Endothelial cell of umbilical vein (primary cell): Measurements from ENCODE around the gene SCIMP. TPM values are rescaled to one million over a fixed set of nuclear protein-coding genes. Genes with fewer than 3 reads are reported as not detected.

Experiments
- BruUV-seq: library from RNA; stranded (reverse); fragments of 400-500 nt; replicated peaks from 2 replicates; lab custom pipeline; 2021; lab: Mats Ljungman, UMichigan
- CTCF ChIA-PET: fragments of 300-600, 350-600 bp; sonication (Branson Sonifier 250); formaldehyde crosslinking; loops from one replicate; lab custom pipeline; 2021; ENCODE audit warnings: antibody characterized with exemption, inconsistent platforms; lab: Charles Lee
- POLR2A ChIA-PET: fragments of 300-600, 350-600 bp; sonication (Branson Sonifier 250); formaldehyde crosslinking; loops from one replicate; lab custom pipeline; 2021; ENCODE audit warnings: antibody characterized with exemption, inconsistent platforms; lab: Charles Lee
- DNase-seq: peaks from one replicate; pipeline ENCODE4 v3.0.0-alpha.2; 2011; ENCODE audit warnings: low read depth, low spot score
- FAIRE-seq: peaks from 2 replicates; lab custom pipeline; 2011; peaks lifted over from hg19 to GRCh38; lab: Jason Lieb, UNC
- H2AFZ ChIP-seq: 2 replicates; pipeline ENCODE4 v1.6.0; 2012; ENCODE audit warnings: low read depth, low read length, control low read depth, inconsistent platforms
- H3K27ac ChIP-seq: 2 replicates; pipeline ENCODE4 v1.5.1; 2011; ENCODE audit warnings: low read depth, mild to moderate bottlenecking, control low read depth, low read length, moderate library complexity; ENCODE audit not compliant: insufficient read depth
- H3K27me3 ChIP-seq, 2 experiments: 2 replicates each; pipeline versions ENCODE4 v1.6.0 to v1.6.1; 2011; ENCODE audit warnings: low read length in 2 of 2, mixed read lengths in 1 of 2; ENCODE audit not compliant: control insufficient read depth in 2 of 2, insufficient read depth in 2 of 2
- H3K36me3 ChIP-seq, 2 experiments: 2 replicates in 1 of 2; 3 replicates in 1 of 2; pipeline ENCODE4 v1.5.1; 2011; ENCODE audit warnings: low read length in 2 of 2, mild to moderate bottlenecking in 1 of 2, moderate library complexity in 1 of 2; ENCODE audit not compliant: control insufficient read depth in 2 of 2, insufficient read depth in 2 of 2; ENCODE audit errors: extremely low read depth in 1 of 2
- H3K4me1 ChIP-seq: 3 replicates; pipeline ENCODE4 v1.5.1; 2011; ENCODE audit warnings: mild to moderate bottlenecking, low read length; ENCODE audit not compliant: control insufficient read depth, insufficient read depth; ENCODE audit errors: extremely low read depth
- H3K4me2 ChIP-seq: 2 replicates; pipeline ENCODE4 v1.6.1; 2011; ENCODE audit warnings: low read length, control low read depth, mixed read lengths; ENCODE audit not compliant: insufficient read depth
- H3K4me3 ChIP-seq, 3 experiments: fragments of 200-600 bp in 1 of 3; sonication (generic), shearing (Covaris generic) in 1 of 3; replicated peaks in 1 of 3; 2 replicates each; pipeline ENCODE4 v1.5.1; 2011 to 2016; ENCODE audit warnings: control low read depth in 3 of 3, low read length in 3 of 3, mild to moderate bottlenecking in 2 of 3, inconsistent platforms in 1 of 3, low read depth in 1 of 3, moderate library complexity in 1 of 3; ENCODE audit not compliant: insufficient read depth in 1 of 3
- H3K79me2 ChIP-seq: 2 replicates; pipeline ENCODE4 v1.6.0; 2012; ENCODE audit warnings: low read length, inconsistent platforms; ENCODE audit not compliant: control insufficient read depth, insufficient read depth
- H3K9ac ChIP-seq: replicated peaks from 2 replicates; pipeline ENCODE3; 2011; ENCODE audit warnings: low read length, control low read depth; ENCODE audit not compliant: insufficient read depth; ENCODE audit errors: extremely low read depth
- H3K9me1 ChIP-seq: replicated peaks from 3 replicates; pipeline ENCODE4 v1.6.0; 2011; ENCODE audit warnings: mild to moderate bottlenecking, low read length; ENCODE audit not compliant: control insufficient read depth, insufficient read depth; ENCODE audit errors: extremely low read depth
- H3K9me3 ChIP-seq: replicated peaks from 2 replicates; pipeline ENCODE4 v1.5.1; 2012; ENCODE audit warnings: low read length, inconsistent platforms; ENCODE audit not compliant: control insufficient read depth, insufficient read depth
- H4K20me1 ChIP-seq: replicated peaks from 2 replicates; pipeline ENCODE3; 2011; ENCODE audit warnings: mild to moderate bottlenecking, low read length; ENCODE audit not compliant: control insufficient read depth, insufficient read depth; ENCODE audit errors: extremely low read depth
- CTCF ChIP-seq, 2 donors: IDR thresholded peaks; 1 replicate in 1 of 2; 2 replicates in 1 of 2; pipeline ENCODE4 v1.5.1; 2011; ENCODE audit warnings: low read length in 2 of 2, mild to moderate bottlenecking in 2 of 2, moderate library complexity in 2 of 2, control low read depth in 1 of 2, inconsistent platforms in 1 of 2, low read depth in 1 of 2; ENCODE audit not compliant: insufficient read depth in 1 of 2; ENCODE audit errors: extremely low read depth in 1 of 2
- EZH2 ChIP-seq: IDR thresholded peaks from 2 replicates; pipeline ENCODE4 v1.6.1; 2012; ENCODE audit warnings: borderline replicate concordance, low read depth, mild to moderate bottlenecking, moderate library complexity, low read length, inconsistent platforms; ENCODE audit not compliant: severe bottlenecking
- FOS ChIP-seq: IDR thresholded peaks from 2 replicates; pipeline ENCODE4 v1.6.1; 2011; ENCODE audit warnings: mild to moderate bottlenecking, low read length, moderate library complexity, borderline replicate concordance; ENCODE audit not compliant: insufficient read depth
- GATA2 ChIP-seq: IDR thresholded peaks from 2 replicates; pipeline ENCODE4 v1.7.0; 2011; ENCODE audit warnings: low read depth, mild to moderate bottlenecking, moderate library complexity, mixed read lengths, low read length; ENCODE audit not compliant: insufficient read length, insufficient read depth
- JUN ChIP-seq: IDR thresholded peaks from 2 replicates; pipeline ENCODE4 v1.6.1; 2011; ENCODE audit warnings: borderline replicate concordance, low read depth; ENCODE audit not compliant: insufficient read length, insufficient read depth
- MAX ChIP-seq: IDR thresholded peaks from 2 replicates; pipeline ENCODE4 v1.6.1; 2011; ENCODE audit not compliant: insufficient read depth, insufficient read length
- MYC ChIP-seq: IDR thresholded peaks from one replicate; pipeline ENCODE4 v1.6.1; 2011; ENCODE audit warnings: mild to moderate bottlenecking, low read depth, low read length
- POLR2A ChIP-seq: IDR thresholded peaks from 2 replicates; pipeline ENCODE4 v1.6.1; 2012; ENCODE audit warnings: low read depth, mild to moderate bottlenecking, control low read depth, low read length
- POLR2AphosphoS5 ChIP-seq: IDR thresholded peaks from 2 replicates; pipeline ENCODE4 v1.6.1; 2012; ENCODE audit warnings: low read depth, mild to moderate bottlenecking, control low read depth, low read length, moderate library complexity; ENCODE audit not compliant: insufficient read depth
- dilution Hi-C: fragments of 300-500 bp; cut with MboI; formaldehyde crosslinking; loops from one replicate; pipeline ENCODE4 v1.15.0; 2019; ENCODE audit warnings: low sequenced_read_pairs; ENCODE audit not compliant: extremely low pct_ligation_motif_present
- intact Hi-C: fragments of 100-400 bp; cut with micrococcal nuclease; formaldehyde crosslinking; loops from one replicate; pipeline ENCODE4 v1.10.0; 2022
- polyA plus RNA-seq, 4 experiments: library from polyadenylated mRNA; depleted of rRNA in 3 of 4; stranded (reverse) in 3 of 4; unstranded in 1 of 4; fragments of >200 nt; gene quantifications; 2 replicates each; pipeline versions ENCODE4 v1.2.1 to v1.2.3, GENCODE V29; 2011 to 2012; ENCODE audit warnings: missing spikeins in 1 of 4
- total RNA-seq: library from RNA; stranded (reverse); gene quantifications from 2 replicates; pipeline ENCODE4 v1.2.3, GENCODE V29; 2021

SCIMP gene
- total and polyA plus RNA-seq, 2 donors (not counting 3 experiments of a cell fraction or from before 2014, with no cell fraction given) = not detected

- Histone ChIP-seq H3K9me3 (no peaks in the 10 kb centered on the region), H2AFZ (no peak overlapping the region), H4K20me1 (no peaks in the 10 kb centered on the region), H3K9ac (no peak overlapping the region), H3K4me2 (no peak overlapping the region), H3K79me2 (no peaks in the 10 kb centered on the region), H3K36me3 (no peaks in the 10 kb centered on the region), H3K4me3 (no peak overlapping the region), H3K27ac (no peak overlapping the region), H3K4me1 (peaks cover 2% of the 10 kb centered on the region), H3K9me1 (no peaks in the 10 kb centered on the region), H3K27me3 (no peaks in the 10 kb centered on the region)
- ChIA-PET CTCF (interaction anchor here (0.7 to 3.6 kb wide), 5 partner anchors 10 to 1189 kb away, joined by 3 to 41 read pairs (median 7); partner anchors contain the start of genes C1QBP and SCIMP), POLR2A (no interaction called here)
- TF ChIP-seq MYC (no peak), POLR2AphosphoS5 (no peak), JUN (no peak), GATA2 (no peak), POLR2A (no peak), MAX (no peak), EZH2 (no peak), FOS (no peak), CTCF (IDR thresholded peaks at IDR 0.05; ENCODE audit: extremely low read depth in 1 of 2, insufficient read depth in 1 of 2, low read depth in 1 of 2, low read length in 2 of 2) (no peak)
- FAIRE-seq (no peak), DNase-seq (no peak)
- dilution Hi-C loops = no loop called here
- no TSS peak for BruUV-seq
- intact Hi-C loops = loop anchor here (2.0 to 10.0 kb wide), 4 partner anchors 59 to 1187 kb away; partner anchors contain the start of genes AIPL1 and NUP88
These were observed 13.0 kb upstream of the SCIMP start for GRCh38 chr17:5247621-5248020.
